Fibroblast of lung (primary cell): ENCODE results near the gene SRI.
A peak's percentile ranks its signal among the peaks of the same experiment; 100 is the strongest.

Experiments used
- CTCF ChIP-seq, 2 donors: IDR thresholded peaks in 1 of 2; conservative IDR thresholded peaks in 1 of 2; 1 replicate in 1 of 2; 2 replicates in 1 of 2; pipeline ENCODE4 v1.5.1; 2011 to 2012; ENCODE audit warnings: low read length in 2 of 2, control low read depth in 1 of 2, inconsistent platforms in 1 of 2, low read depth in 1 of 2, mild to moderate bottlenecking in 1 of 2
- EZH2 ChIP-seq: IDR thresholded peaks from 2 replicates; pipeline ENCODE4 v1.5.1; 2012; ENCODE audit warnings: low read length, control low read depth, mild to moderate bottlenecking; ENCODE audit errors: missing control alignments

GRCh38 chr7:88169717-88170320 is 50.0 kb downstream of the SRI start:
- TF ChIP-seq CTCF (conservative IDR thresholded peaks at IDR 0.05 in 1 of 2, IDR thresholded peaks at IDR 0.05 in 1 of 2; ENCODE audit: low read depth in 1 of 2, low read length in 2 of 2) (peak; percentile 37 to 62), EZH2 (no peak)
